Right kidney (tissue), 1 donor: ENCODE results near the gene AHDC1.

Experiments
- DNase-seq: peaks from one replicate; pipeline ENCODE4 v3.0.0-alpha.2; 2016

AHDC1 gene

GRCh38 chr1:27531959-27532685 lies 71.8 kb downstream of the AHDC1 start:
- no peak for DNase-seq

GRCh38 chr1:27530192-27530591 lies 73.8 kb downstream of the AHDC1 start:
- no peak for DNase-seq

- DNase-seq, result no peak
These were observed 74.3 kb downstream of the AHDC1 start for GRCh38 chr1:27529704-27530018.

- peak; percentile 86 for DNase-seq
These were observed 74.9 kb downstream of the AHDC1 start for GRCh38 chr1:27528818-27529703.

GRCh38 chr1:27527890-27528817 lies 75.8 kb downstream of the AHDC1 start:
- peak; percentile 94 for DNase-seq

- peak; percentile 79 for DNase-seq
These were observed 76.6 kb downstream of the AHDC1 start for GRCh38 chr1:27527223-27527889.

- DNase-seq, result peak; percentile 83
These were observed 77.2 kb downstream of the AHDC1 start for GRCh38 chr1:27526569-27527222.

GRCh38 chr1:27525296-27526272 lies 78.4 kb downstream of the AHDC1 start:
- peak; percentile 66 for DNase-seq

DNA sequence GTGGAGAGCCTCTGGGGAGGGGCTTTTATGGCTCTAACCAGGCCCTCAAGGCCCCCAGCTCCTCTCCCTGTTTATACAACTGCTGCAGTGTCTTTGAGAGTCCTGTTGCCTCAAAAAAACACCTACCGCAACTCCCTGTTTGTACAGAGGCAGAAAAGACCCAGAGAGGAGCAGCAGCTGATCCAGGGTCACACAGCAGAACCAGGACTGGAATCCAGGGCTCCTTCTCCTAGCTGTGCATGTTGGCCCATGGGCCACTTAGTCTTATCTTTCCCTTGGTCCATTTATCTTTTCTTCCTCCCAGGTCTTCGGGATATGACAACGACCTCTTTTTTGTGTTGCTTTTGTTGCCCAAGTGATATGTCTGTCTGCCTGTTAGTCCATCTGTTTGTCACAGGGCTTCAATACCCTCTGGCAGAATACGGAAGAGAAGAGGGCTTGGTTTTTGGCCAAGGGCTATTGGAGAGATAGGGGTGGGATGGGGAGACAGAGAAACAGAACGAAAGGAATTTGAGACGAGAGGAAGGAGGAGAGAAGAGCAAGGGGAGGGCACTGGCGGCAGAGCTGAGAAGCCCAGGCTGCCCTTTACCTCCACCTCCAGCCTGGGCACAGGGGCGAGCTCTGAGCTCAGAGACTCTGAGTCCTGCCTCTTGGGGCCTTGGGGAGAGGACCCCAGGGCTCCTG lies 80.5 kb downstream of the AHDC1 start:
- DNase-seq, result no peak

DNA sequence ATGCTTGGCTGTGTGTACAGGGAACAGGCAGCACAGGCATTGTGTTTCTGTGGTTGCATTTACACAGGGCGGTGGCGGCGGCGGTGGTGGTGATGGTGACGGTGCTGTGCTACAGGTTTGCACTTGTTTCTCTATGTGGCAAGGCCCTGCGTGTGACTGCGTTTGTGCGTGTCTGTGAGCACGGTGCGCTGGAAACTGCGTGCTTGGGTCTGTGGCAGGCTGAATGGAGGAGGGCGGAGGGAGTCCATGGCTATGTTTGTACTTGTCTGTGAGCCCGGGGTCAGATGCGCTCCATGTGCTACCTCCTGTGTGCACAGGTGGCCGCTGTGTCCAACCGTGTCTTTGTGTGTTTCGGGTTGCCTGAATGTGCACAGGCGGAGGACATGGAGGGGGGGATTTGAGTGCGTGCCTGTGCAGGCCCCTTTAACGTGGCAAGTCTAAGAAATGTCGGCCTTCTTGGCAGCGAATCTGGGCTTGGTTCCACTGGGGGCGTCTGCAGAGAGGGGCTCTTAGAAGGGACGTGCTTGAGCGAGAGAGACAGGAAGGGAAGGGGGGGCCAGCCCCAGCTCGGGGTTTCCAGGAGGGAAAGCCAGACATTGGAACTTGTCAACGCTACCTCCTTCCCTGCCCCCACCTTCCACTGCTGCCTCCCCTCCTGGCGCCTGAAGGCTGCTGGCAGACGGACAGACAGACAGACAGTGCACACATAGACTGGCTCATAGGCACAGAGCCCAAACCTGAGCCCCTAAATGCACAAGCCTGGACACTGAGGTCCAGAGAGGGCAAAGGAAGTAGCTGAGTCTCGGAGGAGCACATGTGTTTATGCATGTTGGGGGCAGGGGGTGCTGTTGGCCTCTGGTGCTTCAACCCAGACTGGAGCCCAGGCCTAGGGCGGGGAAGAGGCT lies 81.3 kb downstream of the AHDC1 start:
- peak; percentile 74 for DNase-seq

GRCh38 chr1:27521861-27522431 lies 82.0 kb downstream of the AHDC1 start:
- no peak for DNase-seq

GRCh38 chr1:27521336-27521831 lies 82.6 kb downstream of the AHDC1 start:
- no peak for DNase-seq

- no peak for DNase-seq
These were observed 83.3 kb downstream of the AHDC1 start for GRCh38 chr1:27520651-27521050.

DNA sequence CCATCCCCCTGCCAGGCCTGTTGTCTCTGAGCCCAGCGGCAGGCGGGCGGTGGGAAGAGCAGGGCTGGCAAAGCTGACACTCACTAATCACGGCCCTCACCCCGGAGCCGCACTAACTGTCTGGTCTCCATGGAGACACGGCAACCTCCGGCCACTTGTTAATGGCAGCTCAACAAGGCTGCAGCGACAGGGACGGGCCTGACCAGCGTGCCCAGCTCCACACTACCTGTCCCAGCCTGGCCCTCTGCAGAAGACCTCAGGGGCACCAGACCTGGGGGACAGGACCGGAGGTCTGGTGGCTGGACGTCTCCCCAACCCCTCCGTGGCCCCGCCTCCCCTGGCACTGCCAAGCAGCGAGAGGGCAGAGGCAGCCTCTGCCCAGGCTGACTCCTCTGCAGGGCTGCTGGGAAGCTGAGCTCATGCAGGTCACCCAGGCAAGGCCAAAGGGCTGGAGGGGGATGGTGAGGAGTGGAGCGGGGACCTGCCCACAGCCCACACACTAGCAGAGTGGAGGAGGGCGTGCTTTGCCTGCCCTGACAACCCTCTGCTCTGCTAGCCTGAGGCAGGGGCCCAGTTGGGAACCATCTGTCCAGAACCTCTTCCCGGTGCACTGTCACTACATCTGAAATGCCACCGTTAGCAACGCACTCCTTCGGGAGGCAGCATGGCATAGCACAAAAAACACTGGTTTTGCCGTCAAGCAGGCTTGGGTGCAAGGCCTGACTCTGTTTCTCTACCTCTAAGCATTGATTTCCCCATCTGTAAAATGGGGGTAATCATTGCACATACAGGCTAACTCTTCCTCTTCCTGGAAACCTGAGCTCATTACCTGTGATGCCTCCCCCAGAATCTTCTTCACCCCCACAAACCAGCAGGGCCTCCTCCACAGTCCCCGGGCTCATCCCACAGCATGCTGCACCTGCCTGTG lies 84.3 kb downstream of the AHDC1 start:
- DNase-seq, result peak; percentile 68

- no peak for DNase-seq
These were observed 85.1 kb downstream of the AHDC1 start for GRCh38 chr1:27518808-27519207.

DNA sequence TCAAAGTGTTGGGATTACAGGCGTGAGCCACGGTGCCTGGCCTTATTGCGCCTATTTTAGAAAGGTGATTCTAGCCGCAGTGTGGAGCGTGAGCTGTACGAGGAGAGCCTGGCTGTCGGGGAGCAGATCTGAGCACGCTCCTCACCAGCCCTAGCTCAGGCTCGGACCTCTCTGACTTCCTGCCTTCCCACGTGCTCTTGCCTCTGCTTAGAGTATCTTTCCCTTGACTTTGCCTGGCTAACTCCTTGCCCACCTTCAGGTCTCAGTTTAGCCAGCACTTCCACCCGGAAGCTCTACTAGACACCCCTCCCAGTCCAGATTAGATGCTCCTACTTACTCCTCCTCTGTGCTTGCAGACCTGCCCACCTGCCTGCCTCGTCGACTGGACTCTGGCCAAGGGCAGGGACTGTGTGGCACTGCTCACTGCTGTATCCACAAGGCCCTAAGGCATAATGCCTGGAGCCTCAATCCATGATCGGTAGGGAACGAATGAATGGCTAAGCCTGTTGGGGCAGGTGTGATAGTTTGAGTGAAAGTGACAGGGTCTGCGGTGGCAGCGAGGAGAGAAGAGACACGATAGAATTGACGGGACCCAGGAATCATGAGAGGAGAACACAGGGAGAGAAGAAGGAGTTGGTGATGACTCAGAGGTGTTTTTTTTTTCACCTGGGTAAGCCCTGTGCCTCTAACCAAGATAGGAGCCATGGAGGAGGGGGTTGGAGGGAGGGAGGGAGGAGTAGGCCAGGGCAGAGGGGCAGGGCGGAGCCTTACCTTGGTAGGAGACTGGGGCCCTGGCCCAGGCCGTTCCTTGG lies 85.8 kb downstream of the AHDC1 start:
- no peak for DNase-seq
